Retina (tissue), 1 donor: Measurements from ENCODE around the gene GALNT8.

Experiments
- DNase-seq: peaks from one replicate; pipeline ENCODE4 v3.0.0-alpha.2; 2016

The GALNT8 gene

DNA sequence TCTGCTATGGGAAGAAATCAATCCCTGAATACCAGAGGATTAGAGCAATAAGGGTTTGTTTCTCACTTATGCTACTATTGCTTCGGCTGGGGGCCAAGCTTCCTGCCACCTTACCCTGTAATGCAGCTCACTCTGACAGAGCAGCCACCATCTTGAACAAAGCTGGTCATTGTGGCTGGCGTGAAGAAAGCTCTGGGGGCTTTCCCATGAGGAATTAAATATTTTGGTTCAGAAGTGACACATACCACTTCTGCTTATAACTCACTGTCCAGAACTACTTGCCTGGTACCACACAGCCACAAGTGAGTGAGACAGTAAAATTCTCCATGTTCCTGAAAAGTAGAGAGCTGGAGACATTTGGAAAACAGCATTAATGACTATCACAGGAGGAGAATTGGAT is 82.6 kb downstream of the GALNT8 start:
- no peak for DNase-seq

- no peak for DNase-seq
Measured at GRCh38 chr12:4806439-4807115, 86.4 kb downstream of the GALNT8 start.

- DNase-seq: no peak
Measured at GRCh38 chr12:4807116-4807783, 87.0 kb downstream of the GALNT8 start.

GRCh38 chr12:4807813-4808212 is 87.6 kb downstream of the GALNT8 start:
- DNase-seq: no peak

DNA sequence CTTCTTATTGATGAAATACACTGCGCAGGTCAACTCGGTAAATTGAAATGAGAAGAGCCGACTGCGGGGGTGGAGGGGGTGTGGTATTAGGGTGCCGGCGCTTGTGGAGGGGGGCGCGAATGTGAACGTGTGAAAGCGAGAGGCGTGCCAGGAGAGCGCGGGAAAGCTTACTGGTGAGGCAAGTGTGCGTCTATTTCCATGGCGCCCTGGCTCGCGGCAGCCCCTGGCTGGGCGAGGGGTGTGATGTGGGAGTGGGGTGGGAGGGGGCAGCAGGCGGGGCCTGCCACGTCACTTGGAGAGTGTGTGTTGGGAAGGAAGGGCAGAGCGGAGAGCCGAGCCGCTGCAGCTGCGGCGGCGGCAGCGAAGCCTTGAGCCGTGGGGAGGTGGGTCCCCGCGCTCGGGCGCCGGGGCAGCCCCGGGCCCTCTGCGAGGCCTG is 88.8 kb downstream of the GALNT8 start:
- no peak for DNase-seq

DNA sequence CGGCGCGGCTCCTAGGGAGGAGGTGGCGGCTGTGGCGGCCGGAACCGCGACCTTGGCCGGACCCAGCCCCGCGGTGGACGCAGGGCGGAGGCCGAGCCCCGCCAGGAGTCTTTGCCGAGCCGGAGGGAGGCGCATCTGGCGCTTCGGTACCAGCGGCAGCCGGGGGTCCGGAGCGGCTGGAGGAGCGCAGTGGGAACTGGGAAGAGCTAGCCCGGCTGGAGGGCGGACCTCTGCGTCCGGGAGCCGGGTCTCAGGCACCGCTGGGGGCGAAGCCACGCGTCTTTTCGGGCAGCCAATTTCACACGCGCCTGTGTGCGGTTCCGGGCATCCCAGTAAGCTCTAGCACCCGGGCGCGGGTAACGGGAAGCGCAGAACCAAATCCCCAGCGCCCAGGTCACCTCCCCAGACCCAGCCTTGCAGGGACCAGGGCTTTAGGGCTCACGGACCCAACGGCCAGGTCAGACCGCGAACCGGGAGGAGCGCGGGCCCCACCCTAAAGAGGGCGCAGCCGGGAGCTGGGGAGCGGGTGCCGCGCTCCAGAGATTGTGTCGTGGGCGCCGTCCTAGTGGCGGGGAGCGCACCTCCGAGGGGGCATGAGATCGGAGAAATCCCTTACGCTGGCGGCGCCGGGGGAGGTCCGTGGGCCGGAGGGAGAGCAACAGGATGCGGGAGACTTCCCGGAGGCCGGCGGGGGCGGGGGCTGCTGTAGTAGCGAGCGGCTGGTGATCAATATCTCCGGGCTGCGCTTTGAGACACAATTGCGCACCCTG is 89.4 kb downstream of the GALNT8 start:
- peak; percentile 87 for DNase-seq

DNA sequence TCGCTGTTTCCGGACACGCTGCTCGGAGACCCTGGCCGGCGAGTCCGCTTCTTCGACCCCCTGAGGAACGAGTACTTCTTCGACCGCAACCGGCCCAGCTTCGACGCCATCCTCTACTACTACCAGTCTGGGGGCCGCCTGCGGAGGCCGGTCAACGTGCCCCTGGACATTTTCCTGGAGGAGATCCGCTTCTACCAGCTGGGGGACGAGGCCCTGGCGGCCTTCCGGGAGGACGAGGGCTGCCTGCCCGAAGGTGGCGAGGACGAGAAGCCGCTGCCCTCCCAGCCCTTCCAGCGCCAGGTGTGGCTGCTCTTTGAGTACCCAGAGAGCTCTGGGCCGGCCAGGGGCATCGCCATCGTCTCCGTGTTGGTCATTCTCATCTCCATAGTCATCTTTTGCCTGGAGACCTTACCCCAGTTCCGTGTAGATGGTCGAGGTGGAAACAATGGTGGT is 90.0 kb downstream of the GALNT8 start:
- DNase-seq: no peak

- DNase-seq: no peak
Measured at GRCh38 chr12:4812624-4813327, 92.6 kb downstream of the GALNT8 start.

- DNase-seq: peak; percentile 67
Measured at GRCh38 chr12:4813741-4814140, 93.5 kb downstream of the GALNT8 start.

- no peak for DNase-seq
Measured at GRCh38 chr12:4814485-4814884, 94.3 kb downstream of the GALNT8 start.

DNA sequence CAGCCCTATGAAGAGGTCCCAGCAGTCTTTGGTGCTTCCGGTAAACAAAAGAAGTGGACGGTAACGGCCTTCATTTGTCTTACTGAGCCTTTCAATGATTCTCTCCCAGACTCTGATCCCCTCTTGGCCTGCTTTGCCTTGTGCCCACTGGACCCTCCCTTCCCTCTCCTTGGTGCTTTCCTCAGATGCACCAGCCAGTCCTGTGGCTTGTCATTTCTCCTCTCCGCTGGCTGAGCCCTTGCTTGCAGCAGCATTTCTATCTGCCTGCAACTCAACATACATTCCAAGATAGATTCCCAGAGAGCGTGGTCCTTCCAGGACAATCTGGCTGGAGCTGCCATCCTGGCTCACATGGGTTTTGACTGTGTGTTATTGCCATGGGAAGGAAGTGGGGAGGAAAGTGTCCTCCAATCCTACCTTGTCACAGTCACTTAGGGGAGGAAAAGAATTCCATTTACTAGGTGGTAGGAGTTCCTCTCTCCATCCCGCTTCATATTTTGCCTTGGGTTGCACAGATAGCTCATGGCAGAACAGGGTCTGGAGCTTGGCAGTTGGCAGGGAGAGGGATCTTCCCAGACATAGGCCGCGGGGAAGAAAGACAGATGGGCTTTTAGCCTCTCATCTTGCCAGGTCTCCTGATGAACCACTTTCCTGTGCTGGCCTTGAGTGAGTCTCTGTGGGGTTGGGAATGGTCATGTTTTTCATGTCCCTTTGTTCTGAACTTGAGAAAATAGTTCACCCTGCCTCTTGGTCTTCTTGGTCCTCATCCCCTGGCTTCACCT is 96.7 kb downstream of the GALNT8 start:
- DNase-seq: no peak

- no peak for DNase-seq
Measured at GRCh38 chr12:4817880-4818279, 97.7 kb downstream of the GALNT8 start.

DNA sequence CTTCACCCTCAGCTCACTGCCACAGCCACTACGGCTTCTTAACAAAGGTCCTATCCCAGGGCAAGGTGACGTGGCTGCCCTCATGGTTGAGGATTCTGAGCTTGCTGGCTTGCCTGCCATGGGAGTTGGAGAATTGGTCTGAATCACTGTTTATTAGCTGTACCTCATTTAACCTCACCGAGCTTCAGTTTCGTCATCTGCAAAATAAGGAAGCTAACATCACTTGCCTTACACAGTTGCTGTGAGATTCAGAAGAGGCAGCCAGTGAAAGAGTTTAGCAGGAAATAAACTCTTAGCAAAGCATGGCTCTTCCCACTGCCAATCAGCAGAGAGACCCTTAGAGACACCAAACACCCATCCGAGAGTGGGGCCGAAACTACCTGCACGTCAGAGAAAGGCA is 99.5 kb downstream of the GALNT8 start:
- DNase-seq: no peak

DNA sequence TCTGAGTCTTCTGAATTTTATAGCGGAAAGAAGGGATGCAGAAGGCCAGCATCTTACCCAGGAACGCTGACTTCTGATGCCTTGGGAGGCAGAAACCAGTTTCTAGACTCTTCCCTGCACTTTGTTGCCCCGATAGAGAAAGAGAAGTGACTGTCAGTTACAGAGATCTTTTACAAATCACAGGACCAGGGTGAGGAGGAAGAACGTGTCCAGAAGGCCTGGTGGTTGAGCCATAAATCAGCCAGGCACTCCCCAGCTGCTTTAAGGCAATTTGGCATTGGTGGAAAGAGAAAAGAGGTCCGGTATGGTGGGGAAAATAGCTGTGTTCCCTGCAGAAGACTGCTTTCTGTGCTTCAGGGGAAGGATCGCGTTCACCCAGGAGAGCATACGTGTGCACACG is 100.8 kb downstream of the GALNT8 start:
- no peak for DNase-seq
